ENCODE data around the gene PDCD4. TPM values are rescaled to one million over a fixed set of nuclear protein-coding genes. Genes with fewer than 3 reads are reported as not detected.

PDCD4 gene
- total RNA-seq, 1 donor from 2014 or later, result 79.9 TPM

DNA sequence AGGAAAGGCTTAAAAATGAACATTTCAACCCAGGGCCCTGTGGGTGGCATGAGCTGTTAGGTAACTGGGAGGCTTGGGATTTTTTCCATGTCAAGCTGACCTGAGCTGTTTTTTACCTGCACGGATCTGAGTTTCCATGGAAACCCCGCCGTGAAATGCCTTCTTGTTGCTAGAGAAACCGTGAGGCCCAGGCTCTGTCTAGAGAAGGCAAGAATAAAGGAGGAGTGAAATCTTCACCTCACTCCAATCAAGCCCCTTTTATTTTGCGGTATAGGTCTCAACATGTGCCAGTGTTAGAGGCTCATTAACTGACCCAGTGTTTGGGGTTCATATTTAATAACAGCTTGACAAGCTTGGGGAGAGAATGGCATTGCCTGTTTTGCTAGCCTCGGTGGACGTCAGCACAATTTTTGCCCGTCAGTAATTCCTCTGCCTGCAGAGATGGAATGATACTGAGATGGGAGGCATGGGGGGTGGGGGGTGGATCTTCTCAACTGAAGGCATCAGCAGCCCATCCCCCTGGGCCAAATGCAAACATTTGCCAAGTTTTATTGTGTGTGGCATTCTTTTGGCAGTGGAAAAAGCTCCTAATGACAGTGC, 48.9 kb upstream of the PDCD4 start:
- Mint-ChIP-seq H3K36me3 (ENCODE audit: low read depth, unreplicated experiment) (no peaks in the 10 kb centered on the region), H3K4me3 (ENCODE audit: unreplicated experiment) (peak overlapping the region; percentile 40), H3K9me3 (ENCODE audit: unreplicated experiment) (no peaks in the 10 kb centered on the region), H3K27me3 (ENCODE audit: low read depth, unreplicated experiment) (no peaks in the 10 kb centered on the region), H3K27ac (ENCODE audit: unreplicated experiment) (no peak overlapping the region), H3K4me1 (ENCODE audit: low read depth, unreplicated experiment) (peaks cover 17% of the 10 kb centered on the region)
- H3K27ac ChIP-seq (ENCODE audit: low read depth, low read length), result no peak overlapping the region
- no peak overlapping the region for H3K4me3 ChIP-seq (ENCODE audit: insufficient read depth, low read depth, low read length)
- H4K20me1 ChIP-seq (ENCODE audit: insufficient read depth, low read length), result no peaks in the 10 kb centered on the region
- no peaks in the 10 kb centered on the region for H3K9me3 ChIP-seq (ENCODE audit: insufficient read depth, low read depth, low read length)
- H3K27me3 ChIP-seq (ENCODE audit: insufficient read depth, low read length), result no peaks in the 10 kb centered on the region
- no peak for FAIRE-seq
- DNase-seq (ENCODE audit: low read depth), result no peak
- peaks cover 2% of the 10 kb centered on the region for H3K4me1 ChIP-seq (ENCODE audit: insufficient read depth, low read length)
- no peak for TF ChIP-seq EZH2 (IDR thresholded peaks at IDR 0.05; ENCODE audit: insufficient read depth, low read length)
- TF ChIP-seq, protein P1, sequence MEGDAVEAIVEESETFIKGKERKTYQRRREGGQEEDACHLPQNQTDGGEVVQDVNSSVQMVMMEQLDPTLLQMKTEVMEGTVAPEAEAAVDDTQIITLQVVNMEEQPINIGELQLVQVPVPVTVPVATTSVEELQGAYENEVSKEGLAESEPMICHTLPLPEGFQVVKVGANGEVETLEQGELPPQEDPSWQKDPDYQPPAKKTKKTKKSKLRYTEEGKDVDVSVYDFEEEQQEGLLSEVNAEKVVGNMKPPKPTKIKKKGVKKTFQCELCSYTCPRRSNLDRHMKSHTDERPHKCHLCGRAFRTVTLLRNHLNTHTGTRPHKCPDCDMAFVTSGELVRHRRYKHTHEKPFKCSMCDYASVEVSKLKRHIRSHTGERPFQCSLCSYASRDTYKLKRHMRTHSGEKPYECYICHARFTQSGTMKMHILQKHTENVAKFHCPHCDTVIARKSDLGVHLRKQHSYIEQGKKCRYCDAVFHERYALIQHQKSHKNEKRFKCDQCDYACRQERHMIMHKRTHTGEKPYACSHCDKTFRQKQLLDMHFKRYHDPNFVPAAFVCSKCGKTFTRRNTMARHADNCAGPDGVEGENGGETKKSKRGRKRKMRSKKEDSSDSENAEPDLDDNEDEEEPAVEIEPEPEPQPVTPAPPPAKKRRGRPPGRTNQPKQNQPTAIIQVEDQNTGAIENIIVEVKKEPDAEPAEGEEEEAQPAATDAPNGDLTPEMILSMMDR (IDR thresholded peaks at IDR 0.05; ENCODE audit: insufficient read depth, low read depth, low read length), result no peak
- H2AFZ ChIP-seq (ENCODE audit: low read depth, low read length), result no peak overlapping the region
- H3K36me3 ChIP-seq (ENCODE audit: insufficient read depth, low read length), result no peaks in the 10 kb centered on the region
- no peak overlapping the region for H3K4me2 ChIP-seq (ENCODE audit: low read length)
- no peaks in the 10 kb centered on the region for H3K79me2 ChIP-seq (ENCODE audit: insufficient read depth, low read length)
- no peak overlapping the region for H3K9ac ChIP-seq (ENCODE audit: low read length)

DNA sequence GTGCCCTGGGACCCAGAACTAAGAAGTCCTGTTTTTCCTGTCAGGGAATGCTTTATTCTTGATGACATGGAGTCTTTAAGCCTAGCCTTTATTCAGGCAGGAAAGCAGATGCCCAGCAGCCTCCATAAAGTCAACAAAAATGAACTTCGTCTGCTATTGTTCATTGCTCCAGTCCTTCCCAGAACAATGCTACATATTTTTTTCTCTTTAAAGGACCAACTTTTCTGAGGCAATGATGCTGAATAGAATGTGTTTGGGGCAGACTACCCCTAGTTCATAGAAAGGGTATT, 47.6 kb upstream of the PDCD4 start:
- H3K4me3 Mint-ChIP-seq (ENCODE audit: unreplicated experiment), result no peak overlapping the region
- H3K27ac Mint-ChIP-seq (ENCODE audit: unreplicated experiment), result no peak overlapping the region
- no peak overlapping the region for H3K27ac ChIP-seq (ENCODE audit: low read depth, low read length)

DNA sequence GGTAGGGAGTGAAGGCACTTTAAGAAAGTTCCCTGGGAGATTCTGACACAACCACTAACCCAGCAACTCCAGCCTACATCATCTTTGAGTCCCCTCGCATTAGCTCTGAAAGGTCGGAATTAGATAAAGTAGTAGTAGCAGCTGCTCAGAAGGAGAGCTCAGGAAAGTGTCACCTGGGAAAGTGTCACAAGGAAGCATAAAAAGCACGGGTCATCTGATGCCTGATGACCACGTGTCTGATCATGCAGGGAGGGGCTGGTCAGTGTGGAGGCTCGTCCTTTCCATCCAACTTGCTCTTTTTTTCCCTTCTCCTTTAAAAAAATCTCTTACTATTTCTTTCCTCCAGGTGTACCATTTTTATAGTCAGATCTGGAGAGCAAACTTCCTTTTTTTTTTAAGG, 47.1 kb upstream of the PDCD4 start:
- H3K27ac ChIP-seq (ENCODE audit: low read depth, low read length), result no peak overlapping the region
- H2AFZ ChIP-seq (ENCODE audit: low read depth, low read length), result no peak overlapping the region
- H4K20me1 ChIP-seq (ENCODE audit: insufficient read depth, low read length), result no peaks in the 10 kb centered on the region
- Mint-ChIP-seq H3K36me3 (ENCODE audit: low read depth, unreplicated experiment) (no peaks in the 10 kb centered on the region), H3K4me1 (ENCODE audit: low read depth, unreplicated experiment) (peaks cover 18% of the 10 kb centered on the region), H3K9me3 (ENCODE audit: unreplicated experiment) (no peaks in the 10 kb centered on the region), H3K4me3 (ENCODE audit: unreplicated experiment) (no peak overlapping the region), H3K27me3 (ENCODE audit: low read depth, unreplicated experiment) (no peaks in the 10 kb centered on the region), H3K27ac (ENCODE audit: unreplicated experiment) (no peak overlapping the region)
- no peak overlapping the region for H3K9ac ChIP-seq (ENCODE audit: low read length)
- FAIRE-seq (no peak), DNase-seq (ENCODE audit: low read depth) (no peak)
- no peaks in the 10 kb centered on the region for H3K27me3 ChIP-seq (ENCODE audit: insufficient read depth, low read length)
- peaks cover 2% of the 10 kb centered on the region for H3K4me1 ChIP-seq (ENCODE audit: insufficient read depth, low read length)
- no peak overlapping the region for H3K4me3 ChIP-seq (ENCODE audit: insufficient read depth, low read depth, low read length)
- no peak for TF ChIP-seq EZH2 (IDR thresholded peaks at IDR 0.05; ENCODE audit: insufficient read depth, low read length)
- TF ChIP-seq, protein P1 (IDR thresholded peaks at IDR 0.05; ENCODE audit: insufficient read depth, low read depth, low read length), result no peak
- H3K36me3 ChIP-seq (ENCODE audit: insufficient read depth, low read length), result no peaks in the 10 kb centered on the region
- no peaks in the 10 kb centered on the region for H3K9me3 ChIP-seq (ENCODE audit: insufficient read depth, low read depth, low read length)
- H3K79me2 ChIP-seq (ENCODE audit: insufficient read depth, low read length), result no peaks in the 10 kb centered on the region
- H3K4me2 ChIP-seq (ENCODE audit: low read length), result no peak overlapping the region

More for the DNA sequence above, 47.6 kb upstream of the PDCD4 start:
- Histone ChIP-seq H3K4me3 (ENCODE audit: insufficient read depth, low read depth, low read length) (no peak overlapping the region), H3K36me3 (ENCODE audit: insufficient read depth, low read length) (no peaks in the 10 kb centered on the region), H2AFZ (ENCODE audit: low read depth, low read length) (no peak overlapping the region), H3K79me2 (ENCODE audit: insufficient read depth, low read length) (no peaks in the 10 kb centered on the region), H3K27me3 (ENCODE audit: insufficient read depth, low read length) (no peaks in the 10 kb centered on the region), H3K9me3 (ENCODE audit: insufficient read depth, low read depth, low read length) (no peaks in the 10 kb centered on the region), H3K9ac (ENCODE audit: low read length) (no peak overlapping the region), H3K4me1 (ENCODE audit: insufficient read depth, low read length) (peaks cover 2% of the 10 kb centered on the region), H4K20me1 (ENCODE audit: insufficient read depth, low read length) (no peaks in the 10 kb centered on the region), H3K4me2 (ENCODE audit: low read length) (no peak overlapping the region)
- TF ChIP-seq EZH2 (IDR thresholded peaks at IDR 0.05; ENCODE audit: insufficient read depth, low read length), result no peak
- TF ChIP-seq, protein P1 (IDR thresholded peaks at IDR 0.05; ENCODE audit: insufficient read depth, low read depth, low read length), result no peak
- no peaks in the 10 kb centered on the region for H3K36me3 Mint-ChIP-seq (ENCODE audit: low read depth, unreplicated experiment)
- DNase-seq (ENCODE audit: low read depth) (no peak), FAIRE-seq (no peak)
- peaks cover 18% of the 10 kb centered on the region for H3K4me1 Mint-ChIP-seq (ENCODE audit: low read depth, unreplicated experiment)
- H3K27me3 Mint-ChIP-seq (ENCODE audit: low read depth, unreplicated experiment), result no peaks in the 10 kb centered on the region
- H3K9me3 Mint-ChIP-seq (ENCODE audit: unreplicated experiment), result no peaks in the 10 kb centered on the region

Data from astrocyte (in vitro differentiated cells and primary cell).